ENCODE data around the gene BHLHA15.
A peak's percentile ranks its signal among the peaks of the same experiment; 100 is the strongest.

BHLHA15 gene

GRCh38 chr7:98234429-98235147, 23.3 kb downstream of the BHLHA15 start:
- H3K27me3 ChIP-seq (ENCODE audit: control insufficient read depth in 1 of 2, insufficient read depth in 1 of 2, low read length in 2 of 2) = no peaks in the 10 kb centered on the region
- peaks cover 18 to 78% of the 10 kb centered on the region in 2 experiments for H3K36me3 ChIP-seq (ENCODE audit: control insufficient read depth in 1 of 2, insufficient read depth in 2 of 2, low read depth in 1 of 2, low read length in 2 of 2)
- no peak overlapping the region for H4K8ac ChIP-seq (ENCODE audit: low read length)
- H3K79me1 ChIP-seq (replicated peaks; ENCODE audit: low read length, poor library complexity, severe bottlenecking) = no peaks in the 10 kb centered on the region
- no peak overlapping the region for H3K4me2 ChIP-seq (ENCODE audit: low read length, poor library complexity, severe bottlenecking)
- peaks cover 5% of the 10 kb centered on the region for H3K4me1 ChIP-seq (ENCODE audit: control insufficient read depth, insufficient read depth, low read depth, low read length)
- H3K4ac ChIP-seq (ENCODE audit: low read depth in 1 of 2, low read length in 2 of 2) = no peak overlapping the region
- peak; percentile 37 for DNase-seq
- H2BK5ac ChIP-seq (ENCODE audit: low read depth, low read length, poor library complexity, severe bottlenecking) = no peak overlapping the region
- H3K18ac ChIP-seq (ENCODE audit: low read depth in 1 of 2, low read length in 2 of 2) = no peak overlapping the region
- H2BK15ac ChIP-seq (ENCODE audit: low read depth, poor library complexity, severe bottlenecking) = no peak overlapping the region
- no peaks in the 10 kb centered on the region for H3K9me3 ChIP-seq (ENCODE audit: control insufficient read depth, low read length)
- no peak overlapping the region for H2AK5ac ChIP-seq (ENCODE audit: low read length, severe bottlenecking)
- WGBS = 95% methylated on average over 7 of the region's 10 CpGs
- no peak overlapping the region for H3K14ac ChIP-seq (ENCODE audit: low read length in 2 of 2)
- H3K9ac ChIP-seq (ENCODE audit: low read length) = no peak overlapping the region
- H4K91ac ChIP-seq (ENCODE audit: low read length) = no peak overlapping the region
- H3K27ac ChIP-seq (ENCODE audit: low read length, poor library complexity, severe bottlenecking) = no peak overlapping the region
- H3K4me3 ChIP-seq (ENCODE audit: insufficient read depth in 1 of 2, low read depth in 1 of 2, low read length in 2 of 2) = no peak overlapping the region
- H2AFZ ChIP-seq (ENCODE audit: low read depth, low read length) = no peak overlapping the region
- H3K23ac ChIP-seq (ENCODE audit: low read length in 2 of 2) = no peak overlapping the region
- H2BK120ac ChIP-seq (ENCODE audit: low read depth, low read length) = no peak overlapping the region
- H2BK12ac ChIP-seq (ENCODE audit: low read length in 2 of 2) = no peak overlapping the region

DNA sequence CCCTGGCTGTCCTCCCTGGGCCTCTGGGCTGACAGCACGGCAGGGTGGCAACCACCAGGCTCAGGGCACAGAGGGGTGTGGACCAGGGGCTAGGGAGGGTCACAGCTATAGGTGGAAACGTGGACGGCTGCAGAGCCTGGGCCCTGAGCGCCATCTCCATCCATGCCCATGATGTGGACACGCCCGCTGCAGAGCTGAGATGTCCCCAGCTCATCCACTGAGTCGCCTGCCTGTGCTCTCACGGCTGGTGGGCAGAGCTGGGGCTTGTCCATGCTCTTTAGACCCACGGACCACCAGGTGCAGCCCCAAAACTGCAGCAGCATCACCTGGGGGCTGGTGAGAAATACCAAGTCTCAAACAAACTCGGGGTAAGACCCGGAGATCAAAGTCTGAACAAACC, 24.7 kb downstream of the BHLHA15 start:
- H3K14ac ChIP-seq (ENCODE audit: low read length in 2 of 2) = no peak overlapping the region
- H3K23ac ChIP-seq (ENCODE audit: low read length in 2 of 2) = no peak overlapping the region
- no peak overlapping the region for H4K91ac ChIP-seq (ENCODE audit: low read length)
- no peak overlapping the region for H3K4me2 ChIP-seq (ENCODE audit: low read length, poor library complexity, severe bottlenecking)
- no peak for DNase-seq
- H2BK5ac ChIP-seq (ENCODE audit: low read depth, low read length, poor library complexity, severe bottlenecking) = no peak overlapping the region
- peaks cover 24 to 77% of the 10 kb centered on the region in 2 experiments for H3K36me3 ChIP-seq (ENCODE audit: control insufficient read depth in 1 of 2, insufficient read depth in 2 of 2, low read depth in 1 of 2, low read length in 2 of 2)
- H2AK5ac ChIP-seq (ENCODE audit: low read length, severe bottlenecking) = no peak overlapping the region
- no peak overlapping the region for H3K9ac ChIP-seq (ENCODE audit: low read length)
- H3K4me1 ChIP-seq (ENCODE audit: control insufficient read depth, insufficient read depth, low read depth, low read length) = peaks cover 5% of the 10 kb centered on the region
- H3K9me3 ChIP-seq (ENCODE audit: control insufficient read depth, low read length) = no peaks in the 10 kb centered on the region
- H3K27ac ChIP-seq (ENCODE audit: low read length, poor library complexity, severe bottlenecking) = no peak overlapping the region
- no peak overlapping the region for H3K4ac ChIP-seq (ENCODE audit: low read depth in 1 of 2, low read length in 2 of 2)
- H2BK12ac ChIP-seq (ENCODE audit: low read length in 2 of 2) = no peak overlapping the region
- no peaks in the 10 kb centered on the region for H3K79me1 ChIP-seq (replicated peaks; ENCODE audit: low read length, poor library complexity, severe bottlenecking)
- WGBS = 93% methylated on average over 11 of the region's 11 CpGs
- no peak overlapping the region for H2AFZ ChIP-seq (ENCODE audit: low read depth, low read length)
- no peaks in the 10 kb centered on the region for H3K27me3 ChIP-seq (ENCODE audit: control insufficient read depth in 1 of 2, insufficient read depth in 1 of 2, low read length in 2 of 2)
- no peak overlapping the region for H4K8ac ChIP-seq (ENCODE audit: low read length)
- H2BK120ac ChIP-seq (ENCODE audit: low read depth, low read length) = no peak overlapping the region
- no peak overlapping the region for H3K18ac ChIP-seq (ENCODE audit: low read depth in 1 of 2, low read length in 2 of 2)
- no peak overlapping the region for H2BK15ac ChIP-seq (ENCODE audit: low read depth, poor library complexity, severe bottlenecking)
- H3K4me3 ChIP-seq (ENCODE audit: insufficient read depth in 1 of 2, low read depth in 1 of 2, low read length in 2 of 2) = no peak overlapping the region

DNA sequence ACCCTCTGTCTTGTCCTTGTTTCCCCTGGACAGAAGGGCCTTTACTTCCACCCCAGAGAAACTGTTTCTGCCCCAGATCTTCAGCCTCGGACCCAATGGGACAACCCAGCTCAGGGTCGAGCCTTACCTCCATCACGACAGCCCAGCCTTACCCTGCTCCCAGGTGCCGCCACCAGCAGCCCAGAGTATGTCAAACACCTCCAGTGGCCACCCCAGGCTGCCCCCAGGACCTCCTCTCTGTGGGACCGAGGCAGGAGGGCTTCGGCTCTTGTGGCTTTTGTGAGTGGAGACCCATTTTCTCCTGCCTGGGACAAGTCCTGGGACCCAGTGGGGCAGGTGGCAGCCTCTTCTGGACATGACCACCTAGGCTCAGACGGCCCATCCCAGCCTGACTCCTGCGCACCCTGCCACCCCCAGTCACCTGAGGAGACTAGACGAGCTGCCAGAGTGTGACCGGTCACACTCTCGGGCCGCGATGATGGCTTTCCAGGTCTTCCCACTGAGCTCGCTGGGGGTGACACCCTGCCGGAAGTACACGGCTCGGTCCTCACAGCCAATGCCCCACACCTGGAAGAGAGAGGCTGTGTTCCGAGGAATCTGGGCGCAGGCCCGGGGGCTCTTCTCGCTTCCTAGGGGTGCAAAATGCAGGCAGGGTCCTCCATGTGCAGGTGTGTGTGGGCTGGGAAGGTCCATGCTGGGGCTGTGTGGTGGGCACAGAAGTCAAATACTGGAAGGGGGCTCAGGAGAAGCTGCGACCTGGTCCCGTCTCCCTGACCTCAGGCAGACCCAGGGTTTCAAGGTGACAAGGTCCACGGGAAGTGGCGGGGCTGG, 25.3 kb downstream of the BHLHA15 start:
- no peak overlapping the region for H3K14ac ChIP-seq (ENCODE audit: low read length in 2 of 2)
- no peak overlapping the region for H3K18ac ChIP-seq (ENCODE audit: low read depth in 1 of 2, low read length in 2 of 2)
- H2BK120ac ChIP-seq (ENCODE audit: low read depth, low read length) = no peak overlapping the region
- WGBS = 96% methylated on average over 25 of the region's 25 CpGs
- H3K27me3 ChIP-seq (ENCODE audit: control insufficient read depth in 1 of 2, insufficient read depth in 1 of 2, low read length in 2 of 2) = no peaks in the 10 kb centered on the region
- no peak for DNase-seq
- no peak overlapping the region for H3K4ac ChIP-seq (ENCODE audit: low read depth in 1 of 2, low read length in 2 of 2)
- H3K79me1 ChIP-seq (replicated peaks; ENCODE audit: low read length, poor library complexity, severe bottlenecking) = no peaks in the 10 kb centered on the region
- H3K4me1 ChIP-seq (ENCODE audit: control insufficient read depth, insufficient read depth, low read depth, low read length) = peaks cover 5% of the 10 kb centered on the region
- H3K4me3 ChIP-seq (ENCODE audit: insufficient read depth in 1 of 2, low read depth in 1 of 2, low read length in 2 of 2) = no peak overlapping the region
- no peak overlapping the region for H4K91ac ChIP-seq (ENCODE audit: low read length)
- no peak overlapping the region for H2AK5ac ChIP-seq (ENCODE audit: low read length, severe bottlenecking)
- H3K9ac ChIP-seq (ENCODE audit: low read length) = no peak overlapping the region
- no peak overlapping the region for H2AFZ ChIP-seq (ENCODE audit: low read depth, low read length)
- no peak overlapping the region for H3K27ac ChIP-seq (ENCODE audit: low read length, poor library complexity, severe bottlenecking)
- H2BK15ac ChIP-seq (ENCODE audit: low read depth, poor library complexity, severe bottlenecking) = no peak overlapping the region
- no peak overlapping the region for H4K8ac ChIP-seq (ENCODE audit: low read length)
- peaks cover 29 to 78% of the 10 kb centered on the region in 2 experiments for H3K36me3 ChIP-seq (ENCODE audit: control insufficient read depth in 1 of 2, insufficient read depth in 2 of 2, low read depth in 1 of 2, low read length in 2 of 2)
- no peak overlapping the region for H3K4me2 ChIP-seq (ENCODE audit: low read length, poor library complexity, severe bottlenecking)
- H3K23ac ChIP-seq (ENCODE audit: low read length in 2 of 2) = no peak overlapping the region
- H3K9me3 ChIP-seq (ENCODE audit: control insufficient read depth, low read length) = no peaks in the 10 kb centered on the region
- no peak overlapping the region for H2BK12ac ChIP-seq (ENCODE audit: low read length in 2 of 2)
- H2BK5ac ChIP-seq (ENCODE audit: low read depth, low read length, poor library complexity, severe bottlenecking) = no peak overlapping the region

DNA sequence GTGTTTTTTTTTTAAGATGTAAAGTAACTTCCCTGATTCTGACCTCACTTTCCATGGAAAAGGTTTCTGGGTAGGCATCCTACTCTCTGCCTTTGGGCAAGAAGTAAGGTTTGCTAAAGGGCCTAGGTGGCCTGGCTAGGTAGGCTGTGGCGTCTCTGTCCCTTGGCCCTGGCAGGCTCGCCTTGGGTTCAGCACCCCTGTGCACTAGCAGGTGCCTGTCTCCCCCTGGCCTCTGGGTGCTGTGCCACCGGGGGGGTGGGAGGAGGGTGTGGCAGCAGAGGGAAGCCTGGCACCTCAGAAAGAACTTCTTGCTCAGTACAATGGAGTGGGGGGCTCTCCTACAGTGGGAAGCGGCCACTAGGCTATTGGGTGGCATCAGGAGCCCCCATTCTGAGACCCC, 26.8 kb downstream of the BHLHA15 start:
- H3K4ac ChIP-seq (ENCODE audit: low read depth in 1 of 2, low read length in 2 of 2) = no peak overlapping the region
- H3K4me1 ChIP-seq (ENCODE audit: control insufficient read depth, insufficient read depth, low read depth, low read length) = peaks cover 5% of the 10 kb centered on the region
- H3K27me3 ChIP-seq (ENCODE audit: control insufficient read depth in 1 of 2, insufficient read depth in 1 of 2, low read length in 2 of 2) = no peaks in the 10 kb centered on the region
- H3K9ac ChIP-seq (ENCODE audit: low read length) = no peak overlapping the region
- no peak overlapping the region for H2AFZ ChIP-seq (ENCODE audit: low read depth, low read length)
- no peak overlapping the region for H4K91ac ChIP-seq (ENCODE audit: low read length)
- H2BK12ac ChIP-seq (ENCODE audit: low read length in 2 of 2) = no peak overlapping the region
- no peak overlapping the region for H3K4me2 ChIP-seq (ENCODE audit: low read length, poor library complexity, severe bottlenecking)
- no peak for DNase-seq
- H3K23ac ChIP-seq (ENCODE audit: low read length in 2 of 2) = no peak overlapping the region
- H2BK5ac ChIP-seq (ENCODE audit: low read depth, low read length, poor library complexity, severe bottlenecking) = no peak overlapping the region
- no peak overlapping the region for H3K27ac ChIP-seq (ENCODE audit: low read length, poor library complexity, severe bottlenecking)
- no peak overlapping the region for H2BK15ac ChIP-seq (ENCODE audit: low read depth, poor library complexity, severe bottlenecking)
- no peak overlapping the region for H2BK120ac ChIP-seq (ENCODE audit: low read depth, low read length)
- H3K18ac ChIP-seq (ENCODE audit: low read depth in 1 of 2, low read length in 2 of 2) = no peak overlapping the region
- H4K8ac ChIP-seq (ENCODE audit: low read length) = no peak overlapping the region
- no peaks in the 10 kb centered on the region for H3K79me1 ChIP-seq (replicated peaks; ENCODE audit: low read length, poor library complexity, severe bottlenecking)
- no peak overlapping the region for H2AK5ac ChIP-seq (ENCODE audit: low read length, severe bottlenecking)
- no peak overlapping the region for H3K14ac ChIP-seq (ENCODE audit: low read length in 2 of 2)
- H3K4me3 ChIP-seq (ENCODE audit: insufficient read depth in 1 of 2, low read depth in 1 of 2, low read length in 2 of 2) = no peak overlapping the region
- H3K36me3 ChIP-seq (ENCODE audit: control insufficient read depth in 1 of 2, insufficient read depth in 2 of 2, low read depth in 1 of 2, low read length in 2 of 2) = peaks cover 35 to 74% of the 10 kb centered on the region in 2 experiments
- H3K9me3 ChIP-seq (ENCODE audit: control insufficient read depth, low read length) = no peaks in the 10 kb centered on the region
- WGBS = 100% methylated on average over 4 of the region's 4 CpGs

Data from mesenchymal stem cell (in vitro differentiated cells and primary cell).